Posterior cingulate gyrus (tissue), 11 donors: ENCODE data around the gene PHACTR1.
A peak's percentile ranks its signal among the peaks of the same experiment; 100 is the strongest.
"Not testable (repeated sequence)": the region's sequence is repeated elsewhere in the genome, so short reads cannot be mapped to it uniquely, and the experiment has no call there.

Source experiments
- DNase-seq, 10 donors: peaks; one replicate each; pipeline versions ENCODE4 v3.0.0 to v3.0.0-alpha.2; 2020 to 2021; ENCODE audit warnings: mixed read lengths in 3 of 10
- intact Hi-C: fragments of 100-400 bp; cut with DNase I; formaldehyde crosslinking; loops from one replicate; pipeline ENCODE4 v1.15.1; 2023

PHACTR1 gene

DNA sequence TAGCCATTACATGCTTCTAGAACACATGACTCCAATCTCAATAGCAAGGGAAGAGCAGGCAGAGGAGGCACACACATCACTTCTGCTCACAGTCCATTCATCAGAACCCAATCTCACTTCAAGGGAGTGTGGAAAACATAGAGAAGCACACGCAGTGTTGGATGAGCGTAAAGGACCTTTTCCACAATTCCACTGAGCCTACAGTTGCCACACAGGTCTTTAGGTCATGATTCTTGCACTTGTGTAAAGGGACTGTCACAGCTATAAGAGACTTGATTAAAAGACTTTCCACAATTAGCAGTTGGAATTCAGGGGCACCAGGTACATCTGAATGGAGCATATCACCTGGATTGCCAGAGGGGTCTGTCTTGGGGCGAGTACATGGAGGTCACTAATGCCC, 525.6 kb downstream of the PHACTR1 start:
- intact Hi-C loops: no loop called here
- no peak for DNase-seq

DNA sequence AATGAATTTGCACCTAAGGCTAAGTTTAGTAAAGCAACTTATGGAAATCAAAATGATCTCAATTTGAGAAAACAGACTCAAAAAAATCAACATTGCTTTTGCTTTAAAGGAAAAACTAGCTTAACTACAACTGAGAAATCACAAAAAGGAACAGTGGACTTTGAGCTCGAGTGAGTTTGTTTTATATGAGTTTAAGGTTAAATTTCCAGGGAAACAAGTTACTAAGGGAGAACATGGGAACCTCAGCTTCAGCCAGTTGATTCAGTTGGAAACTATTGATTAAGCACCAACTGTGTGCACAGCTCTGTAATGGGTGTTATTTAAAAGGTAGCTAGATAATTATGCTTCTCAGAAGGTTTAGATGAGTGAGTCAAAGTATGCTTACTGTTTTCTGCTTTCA, 526.0 kb downstream of the PHACTR1 start:
- intact Hi-C loops: no loop called here
- no peak for DNase-seq

DNA sequence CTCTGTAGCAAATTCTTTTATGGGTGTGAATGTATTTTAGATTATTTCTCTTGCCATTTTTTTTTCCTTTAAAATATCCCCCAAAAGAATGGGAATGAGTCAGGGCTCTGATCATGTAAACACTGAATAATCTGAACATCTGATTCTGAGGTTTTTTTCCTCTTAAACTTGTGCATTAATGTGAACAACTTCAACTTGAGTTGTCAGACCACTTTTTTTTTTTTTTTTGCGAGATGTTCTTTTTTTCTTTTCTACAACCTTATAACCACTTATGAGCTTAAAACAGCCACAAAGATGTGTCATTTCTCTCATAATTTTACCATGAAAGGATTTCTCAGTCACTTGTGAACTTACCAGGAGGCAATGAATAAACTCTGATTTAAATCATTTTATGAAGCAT, 526.5 kb downstream of the PHACTR1 start:
- no peak for DNase-seq
- intact Hi-C loops: no loop called here

DNA sequence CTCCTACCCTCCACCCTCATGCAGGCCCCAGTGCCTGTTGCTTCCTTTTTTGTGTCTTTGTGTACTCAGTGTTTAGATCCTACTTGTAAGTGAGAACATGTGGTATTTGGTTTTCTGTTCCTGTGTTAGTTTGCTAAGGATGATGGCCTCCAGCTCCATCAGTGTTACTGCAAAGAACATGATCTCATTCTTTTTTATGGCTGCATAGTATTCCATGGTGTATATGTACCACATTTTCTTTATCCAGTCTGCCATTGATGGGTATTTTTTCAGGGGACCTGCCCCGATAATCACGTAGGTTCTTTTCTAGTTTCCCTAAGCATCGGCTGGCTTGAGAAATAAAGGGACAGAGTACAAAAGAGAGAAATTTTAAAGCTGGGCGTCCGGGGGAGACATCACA, 527.2 kb downstream of the PHACTR1 start:
- intact Hi-C loops, DNase-seq: not testable (repeated sequence)

DNA sequence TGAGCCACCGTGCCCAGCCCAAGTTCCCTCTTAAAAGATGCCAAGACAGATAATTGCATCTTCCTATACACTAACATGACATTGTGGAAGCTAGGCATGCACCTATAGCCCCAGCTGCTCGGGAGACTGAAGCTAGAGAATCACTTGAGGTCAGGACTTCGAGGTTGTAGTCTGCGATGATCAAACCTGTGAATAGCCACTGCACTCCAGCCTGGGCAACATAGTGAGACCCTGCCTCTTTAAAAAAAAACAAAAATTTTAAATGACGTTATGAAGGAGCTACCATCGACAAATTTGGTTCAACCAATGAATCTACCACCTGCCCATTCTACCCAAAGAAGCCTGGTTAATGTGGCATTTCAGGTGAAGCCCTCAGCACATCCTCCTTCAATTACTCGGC, 531.1 kb downstream of the PHACTR1 start:
- DNase-seq: no peak
- intact Hi-C loops: no loop called here

DNA sequence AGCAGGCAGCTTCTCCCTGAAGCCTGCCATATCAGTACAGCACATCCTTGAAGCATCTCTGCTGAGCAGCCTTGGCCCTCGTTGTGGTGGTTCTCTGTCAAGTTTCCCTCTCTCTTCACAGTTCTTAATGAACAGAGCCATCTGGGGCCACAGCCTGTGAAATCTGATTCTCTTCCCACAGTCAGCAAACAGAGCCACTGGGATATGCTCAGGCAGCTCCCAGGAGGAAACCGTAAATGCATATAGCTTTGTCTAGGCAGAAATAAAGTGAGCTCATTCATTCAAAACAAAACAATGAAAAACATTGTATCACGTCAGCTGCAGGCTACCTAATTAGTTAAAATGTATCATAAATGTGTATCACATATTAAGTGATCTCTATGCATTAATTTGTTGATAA, 531.5 kb downstream of the PHACTR1 start:
- intact Hi-C loops: no loop called here
- DNase-seq: peak in 5 of 10 donors; percentile 15 to 85 (median 33)

DNA sequence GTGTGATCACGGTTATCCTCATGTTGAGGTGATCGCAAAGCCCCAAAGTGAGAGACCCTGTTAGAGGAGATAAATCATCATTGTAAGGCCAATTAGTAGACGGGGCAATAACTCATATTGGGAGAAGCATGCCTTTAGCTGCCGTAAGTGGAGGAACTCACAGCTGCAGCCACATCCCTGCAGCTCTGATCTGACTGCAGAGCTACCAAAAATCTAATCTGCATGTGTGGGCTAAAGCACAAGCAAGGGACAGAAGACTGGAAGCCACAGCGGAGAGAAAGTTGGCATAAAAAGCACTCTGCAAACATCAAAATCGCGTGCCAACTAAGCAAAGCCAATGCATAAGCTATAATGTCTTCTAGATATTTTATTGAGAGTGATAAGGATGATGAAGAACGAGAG, 532.0 kb downstream of the PHACTR1 start:
- no peak for DNase-seq
- intact Hi-C loops: no loop called here

DNA sequence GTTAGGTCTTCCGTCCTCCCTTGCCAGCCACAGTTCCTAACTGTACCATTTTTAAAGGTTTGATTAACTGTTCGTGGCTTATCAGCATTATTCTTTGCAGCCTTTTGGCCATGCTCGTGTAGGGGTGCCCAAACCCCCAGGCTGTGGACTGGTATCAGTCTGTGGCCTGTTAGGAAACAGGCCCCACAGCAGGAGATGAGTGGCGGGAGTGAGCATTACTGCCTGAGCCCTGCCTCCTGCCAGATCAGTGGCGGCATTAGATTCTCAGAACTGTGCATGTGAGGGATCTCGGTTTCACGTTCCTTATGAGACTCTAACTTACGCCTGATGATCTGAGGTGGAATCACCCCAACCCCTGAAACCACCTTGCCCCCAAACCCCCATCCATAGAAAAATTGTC, 532.4 kb downstream of the PHACTR1 start:
- intact Hi-C loops: no loop called here
- DNase-seq: no peak

DNA sequence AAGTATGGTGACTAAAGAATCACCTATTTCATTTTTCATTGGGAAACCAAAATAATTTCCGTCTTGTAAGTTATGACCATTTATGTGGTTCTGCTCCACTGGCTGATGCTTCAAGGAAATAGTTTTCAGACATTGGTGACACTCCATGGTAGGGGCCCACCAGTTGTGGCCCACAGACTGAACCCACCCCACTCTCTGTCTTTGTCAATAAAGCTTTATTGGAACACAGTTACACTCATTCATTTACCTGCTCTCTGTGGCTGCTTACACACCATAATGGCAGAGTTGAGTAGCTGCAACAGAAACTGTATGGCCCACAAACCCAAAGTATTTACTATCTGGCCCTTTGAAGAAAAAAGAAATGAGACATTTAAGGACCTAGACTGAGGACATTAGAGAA, 533.2 kb downstream of the PHACTR1 start:
- no peak for DNase-seq
- intact Hi-C loops: no loop called here

DNA sequence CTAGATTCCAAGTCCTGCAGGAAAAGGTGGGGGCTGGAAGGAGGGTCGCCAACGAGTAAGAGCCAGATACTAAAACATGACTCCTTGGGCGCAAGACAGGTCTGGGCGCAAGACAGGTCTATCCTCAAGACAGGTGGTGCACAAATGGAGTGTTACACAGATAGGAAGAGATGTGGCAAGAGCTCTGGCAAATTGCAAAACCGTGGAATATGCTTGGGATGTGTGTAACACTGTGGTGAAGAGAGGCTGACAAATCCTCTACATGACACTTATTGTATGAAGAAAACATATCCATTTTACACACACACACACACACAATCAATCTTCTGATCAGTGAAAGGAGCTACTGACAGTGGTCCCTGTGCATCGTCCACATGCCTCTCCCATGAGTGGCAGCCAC, 534.1 kb downstream of the PHACTR1 start:
- no peak for DNase-seq
- intact Hi-C loops: no loop called here

DNA sequence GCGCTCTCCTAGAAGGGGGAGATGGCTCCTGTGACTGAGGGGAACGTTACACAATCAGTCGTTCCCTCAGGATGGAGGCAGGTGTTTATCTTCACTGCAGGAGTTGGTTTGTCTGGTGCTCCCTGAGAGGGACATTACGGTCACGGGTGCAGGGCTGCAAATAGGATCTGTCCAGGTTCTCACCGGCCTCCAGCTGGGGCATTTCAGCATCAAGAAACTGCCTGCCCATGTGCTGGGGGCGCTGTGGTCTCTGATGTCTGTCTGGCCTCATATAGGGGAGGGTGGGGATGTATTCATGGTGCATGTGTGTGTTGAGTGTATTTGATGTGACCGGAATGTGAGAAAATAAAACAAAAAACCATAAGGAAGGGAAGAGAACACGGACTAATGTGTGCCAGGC, 534.7 kb downstream of the PHACTR1 start:
- DNase-seq: no peak
- intact Hi-C loops: no loop called here

DNA sequence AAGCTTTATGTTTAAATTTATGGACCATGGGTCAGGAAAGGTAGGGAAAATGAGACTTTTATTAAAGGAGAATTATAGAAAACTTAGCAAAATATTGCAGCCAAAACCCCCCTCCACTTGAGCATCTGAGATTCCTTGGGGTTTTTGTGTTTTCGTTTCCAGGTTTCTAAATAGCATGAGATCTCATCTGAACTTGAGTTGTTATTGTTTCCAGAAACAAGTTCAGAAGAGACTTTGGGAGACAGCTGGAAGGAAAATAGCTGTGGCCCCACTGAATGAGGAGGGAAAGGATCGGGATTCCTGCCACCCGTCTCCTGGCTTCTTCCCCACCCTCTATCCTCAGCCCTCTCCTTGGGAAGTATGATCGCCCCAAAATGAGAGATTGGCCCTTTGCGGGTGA, 536.2 kb downstream of the PHACTR1 start:
- DNase-seq: no peak
- intact Hi-C loops: no loop called here

DNA sequence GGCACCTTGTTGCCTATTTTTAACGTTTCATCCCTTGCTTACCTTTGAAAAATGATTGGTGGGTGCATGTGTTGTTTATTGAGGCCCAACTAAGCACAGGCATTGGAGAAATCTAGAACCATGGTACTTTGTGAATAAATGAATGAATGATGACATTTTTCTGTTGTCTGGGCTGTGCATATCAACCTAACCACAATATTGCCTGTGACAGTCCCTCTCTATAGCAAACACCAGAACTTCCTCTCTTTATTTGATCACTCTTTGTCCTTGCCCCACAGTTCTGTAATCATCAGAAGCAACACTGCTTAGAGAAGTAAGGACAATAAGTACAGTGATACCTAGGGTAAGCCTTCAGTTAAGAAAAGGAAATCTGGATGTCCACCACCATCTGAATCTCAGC, 536.7 kb downstream of the PHACTR1 start:
- intact Hi-C loops: no loop called here

DNA sequence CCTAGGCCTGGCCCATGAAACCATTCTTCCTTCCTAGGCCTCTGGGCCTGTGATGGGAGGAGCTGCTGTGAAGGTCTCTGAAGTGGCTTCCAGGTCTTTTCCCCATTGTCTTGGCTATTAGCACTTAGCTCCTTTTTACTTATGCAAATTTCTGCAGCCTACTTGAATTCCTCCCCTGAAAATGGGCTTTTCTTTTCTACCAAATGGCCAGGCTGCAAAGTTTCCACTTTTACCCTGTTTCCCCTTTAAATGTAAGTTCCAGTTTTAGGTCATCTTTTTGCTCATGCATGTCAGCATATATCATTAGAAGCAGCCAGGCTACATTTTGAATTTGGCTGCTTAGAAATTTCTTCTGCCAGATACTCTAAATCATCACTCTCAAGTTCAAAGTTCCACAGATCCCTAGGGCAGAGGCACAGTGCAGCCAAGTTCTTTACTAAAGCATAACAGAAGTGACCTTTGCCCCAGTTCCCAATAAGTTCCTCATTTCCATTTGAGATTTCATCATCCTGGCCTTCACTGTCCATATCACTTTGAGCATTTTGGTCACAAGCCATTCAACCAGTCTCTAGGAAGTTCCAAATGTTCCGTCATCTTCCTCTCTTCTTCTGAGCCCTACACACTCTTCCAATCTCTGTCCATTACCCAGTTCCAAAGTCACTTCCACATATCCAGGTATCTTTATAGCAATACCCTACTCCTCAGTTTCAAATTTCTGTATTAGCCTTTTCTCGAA, 539.9 kb downstream of the PHACTR1 start:
- DNase-seq: no peak
- intact Hi-C loops: no loop called here

More for the DNA sequence above, 536.7 kb downstream of the PHACTR1 start:
- DNase-seq: no peak

DNA sequence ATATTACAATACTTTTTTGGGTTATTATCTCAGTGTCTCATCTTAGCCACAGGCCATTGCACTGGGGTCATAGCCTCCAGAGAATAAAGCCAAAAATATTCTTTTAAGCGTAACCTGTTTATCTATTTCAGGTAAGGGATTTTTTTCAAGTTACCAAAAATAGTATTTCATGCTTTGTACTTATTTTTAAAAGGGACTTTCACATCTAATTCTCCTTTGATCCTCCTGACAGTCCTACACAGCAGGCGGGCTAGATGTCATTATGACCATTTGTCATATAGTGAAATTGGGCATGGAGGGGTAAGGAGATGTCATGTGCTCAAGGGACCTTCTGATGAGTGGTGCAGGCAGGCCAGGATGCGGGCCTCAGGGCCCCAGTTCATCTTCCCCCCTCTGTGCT, 542.8 kb downstream of the PHACTR1 start:
- no peak for DNase-seq

DNA sequence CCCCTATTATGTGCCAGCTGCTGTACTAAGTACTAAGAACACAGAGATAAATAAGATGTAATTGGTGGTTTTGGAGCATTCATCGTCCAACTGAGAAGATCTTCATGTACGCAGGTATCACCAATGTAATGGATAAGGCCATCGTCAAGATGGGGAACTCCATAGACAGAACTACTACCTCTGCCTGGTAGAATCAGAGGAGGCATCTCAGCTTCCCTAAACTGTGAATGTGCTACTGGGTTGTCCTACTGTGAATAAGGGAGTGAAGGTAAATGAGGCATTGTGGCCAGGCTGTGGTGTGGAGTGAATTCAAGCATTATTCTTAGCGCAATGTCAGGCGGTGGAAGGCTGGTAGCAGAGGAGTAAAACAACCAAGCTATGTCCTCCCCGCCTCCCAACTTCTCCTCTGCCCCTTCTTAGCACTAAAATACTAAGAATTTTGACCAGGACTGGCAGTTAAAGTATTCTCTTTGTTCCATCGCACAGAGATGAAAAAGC, 543.6 kb downstream of the PHACTR1 start:
- no peak for DNase-seq
- intact Hi-C loops: no loop called here

More for the DNA sequence above, 542.8 kb downstream of the PHACTR1 start:
- intact Hi-C loops: no loop called here

DNA sequence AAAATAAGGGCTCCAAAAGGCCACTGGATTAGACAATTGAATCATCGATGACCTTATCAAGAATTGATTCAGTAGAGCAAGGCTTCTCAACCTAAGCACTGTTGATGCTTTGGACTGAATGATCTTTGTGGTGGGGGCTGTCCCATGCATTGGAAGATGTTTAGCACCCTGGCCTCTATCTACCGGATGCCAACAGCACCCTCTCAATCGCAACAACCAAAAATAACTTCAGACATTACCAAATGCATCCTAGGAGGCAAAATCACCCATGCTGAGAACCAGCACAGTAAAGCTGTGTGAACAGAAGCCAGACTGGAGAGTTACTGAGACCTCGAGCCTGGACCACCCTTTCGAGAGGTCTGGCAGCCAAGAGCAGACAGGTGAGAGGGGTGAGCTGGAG, 544.3 kb downstream of the PHACTR1 start:
- intact Hi-C loops: no loop called here
- DNase-seq: no peak

DNA sequence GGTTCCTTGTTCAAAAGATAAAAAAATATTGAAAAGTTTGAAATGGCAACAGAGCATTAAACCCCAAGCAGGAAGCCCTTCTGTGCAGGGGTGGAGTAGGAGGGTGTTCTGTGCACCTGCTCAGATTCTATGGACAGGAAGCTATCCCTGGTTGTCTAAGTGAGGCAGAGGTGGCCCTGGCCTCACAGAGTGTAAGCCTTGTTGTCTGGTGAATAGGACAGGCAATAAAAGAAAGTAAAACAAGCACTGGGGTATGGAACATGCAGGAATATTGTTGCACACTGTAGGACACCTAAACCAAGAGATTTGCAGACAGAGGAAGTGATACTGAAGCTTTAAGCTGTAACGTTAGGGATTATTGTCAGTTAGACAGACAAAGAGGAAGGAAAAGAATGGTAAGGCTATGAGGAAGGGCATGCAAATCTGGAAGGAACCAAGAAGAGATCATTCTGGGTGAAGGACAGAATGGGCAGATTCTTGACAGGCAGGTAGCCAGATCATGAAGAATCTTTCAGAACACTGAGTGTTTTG, 545.0 kb downstream of the PHACTR1 start:
- intact Hi-C loops: no loop called here
- no peak for DNase-seq

DNA sequence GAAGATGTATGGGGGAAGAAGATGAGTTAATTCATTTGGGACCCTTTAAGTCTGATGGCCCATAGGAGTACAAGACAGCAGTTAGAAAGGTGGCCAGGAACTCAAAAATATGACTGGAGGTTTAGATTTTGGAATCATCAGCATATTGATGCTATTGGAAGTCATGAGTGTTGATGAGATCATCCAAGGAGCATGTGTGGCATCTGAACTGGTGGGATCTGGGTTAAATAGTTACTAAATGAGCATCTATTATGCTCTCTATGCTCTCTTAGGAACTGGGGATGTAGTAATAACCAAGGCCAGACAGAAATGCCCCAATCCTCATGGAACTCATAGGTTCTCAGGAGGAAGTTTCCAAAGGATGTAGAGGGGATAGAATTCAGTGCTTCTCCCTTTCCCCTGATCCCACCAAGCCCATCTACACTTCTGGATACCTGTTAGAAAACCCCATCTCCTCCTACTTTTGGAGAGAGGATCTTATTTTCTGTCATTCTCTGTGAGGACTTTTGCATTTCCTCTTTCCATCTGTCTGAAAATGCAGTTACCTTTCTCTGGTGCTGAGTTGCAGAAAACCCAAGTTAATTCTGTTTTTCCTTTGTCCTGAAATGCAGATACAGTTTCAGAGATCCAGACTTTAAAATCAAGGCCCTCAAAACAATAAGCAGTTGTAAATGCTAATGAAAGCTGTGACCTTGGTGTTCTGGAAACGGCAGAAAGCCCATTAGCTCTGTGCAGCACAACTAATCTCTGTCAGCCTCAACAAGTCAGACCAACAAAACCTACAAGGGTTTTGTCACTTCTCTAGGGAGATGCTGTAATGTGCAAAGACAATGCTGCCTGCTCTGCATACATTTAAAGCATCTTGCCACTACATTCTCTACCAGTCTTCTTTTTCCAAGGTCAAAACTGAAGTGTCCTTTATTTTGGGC, 546.0 kb downstream of the PHACTR1 start:
- no peak for DNase-seq
- intact Hi-C loops: no loop called here

DNA sequence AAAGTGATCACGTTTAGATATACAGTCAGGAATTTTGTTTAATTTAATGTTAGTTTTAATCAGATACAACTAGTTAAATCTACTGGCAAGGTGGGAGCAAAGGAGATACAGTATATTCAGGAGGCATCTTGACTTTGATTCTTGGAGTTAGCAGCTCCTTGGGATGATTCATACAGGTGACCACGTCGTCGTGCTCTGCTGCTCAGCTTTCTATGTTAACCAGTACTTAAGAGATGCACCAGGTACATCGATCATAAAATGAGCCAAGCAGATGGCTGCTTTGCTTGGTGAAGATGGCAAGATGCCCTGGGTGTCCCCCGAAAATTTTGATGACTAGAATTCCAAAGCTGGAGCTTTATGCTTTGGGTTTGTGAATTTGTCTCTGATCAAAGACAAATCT, 547.1 kb downstream of the PHACTR1 start:
- DNase-seq: no peak
- intact Hi-C loops: no loop called here

DNA sequence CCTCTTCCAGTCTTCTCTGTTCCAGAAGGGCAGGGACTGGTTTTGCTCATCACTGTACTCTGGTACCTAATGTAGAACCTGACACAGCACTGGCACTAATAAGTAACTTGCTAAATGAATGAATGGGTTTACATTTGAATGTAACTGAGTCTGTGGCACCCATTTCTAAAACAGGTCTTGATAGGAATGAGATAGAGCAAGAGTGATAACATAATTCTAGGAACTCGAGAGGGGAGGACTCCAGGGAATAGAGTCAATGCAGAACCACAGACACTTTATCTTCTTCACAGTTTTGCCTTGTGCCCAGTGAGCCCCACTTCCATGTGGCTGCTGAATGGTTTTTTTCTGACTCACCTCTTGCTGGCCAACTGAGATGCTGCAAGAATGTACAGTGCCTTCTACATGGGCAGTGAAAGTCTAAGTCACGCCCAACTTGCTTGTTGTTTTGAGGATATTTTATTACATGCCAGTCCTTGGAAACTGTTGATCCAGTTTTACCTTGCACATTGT, 550.6 kb downstream of the PHACTR1 start:
- no peak for DNase-seq
- intact Hi-C loops: no loop called here
